Neural cell (in vitro differentiated cells): Measurements from ENCODE around the gene PFKFB4.

Source experiments
- CTCF ChIP-seq: fragments of 450-650 bp; IDR thresholded peaks from 2 replicates; pipeline ENCODE4 v1.5.1; 2014; ENCODE audit warnings: antibody characterized with exemption, mild to moderate bottlenecking, moderate library complexity; ENCODE audit not compliant: poor library complexity, severe bottlenecking
- EP300 ChIP-seq: fragments of 450-650 bp; conservative IDR thresholded peaks from 2 replicates; pipeline ENCODE4 v1.6.1; 2014; ENCODE audit warnings: antibody characterized with exemption, mild to moderate bottlenecking, moderate library complexity; ENCODE audit not compliant: poor library complexity, severe bottlenecking
- MXI1 ChIP-seq: fragments of 450-650 bp; conservative IDR thresholded peaks from 2 replicates; pipeline ENCODE4 v1.6.1; 2014; ENCODE audit warnings: antibody characterized with exemption, mild to moderate bottlenecking; ENCODE audit not compliant: poor library complexity, severe bottlenecking
- POLR2AphosphoS5 ChIP-seq: IDR thresholded peaks from 2 replicates; pipeline ENCODE4 v1.6.1; 2012
- SMC3 ChIP-seq: fragments of 450-650 bp; conservative IDR thresholded peaks from 2 replicates; pipeline ENCODE4 v1.6.1; 2014; ENCODE audit warnings: antibody characterized with exemption, mild to moderate bottlenecking, moderate library complexity; ENCODE audit not compliant: poor library complexity

GRCh38 chr3:48504051-48504946 lies 52.3 kb downstream of the PFKFB4 start, which contains the start of gene SHISA5:
- TF ChIP-seq CTCF (no peak), POLR2AphosphoS5 (no peak), MXI1 (no peak), SMC3 (no peak), EP300 (no peak)
